Smooth muscle cell (in vitro differentiated cells): ENCODE data around the gene EGFR. TPM values are rescaled to one million over a fixed set of nuclear protein-coding genes. Genes with fewer than 3 reads are reported as not detected.

Source experiments
- DNase-seq: peaks from one replicate; lab custom pipeline; 2025; ENCODE audit not compliant: unreplicated experiment; lab: John Stamatoyannopoulos, UW
- H2AFZ ChIP-seq: fragments of 200-600 bp; sonication (generic); 2 replicates; pipeline ENCODE4 v1.6.0; 2016; ENCODE audit warnings: antibody characterized with exemption, low read depth, mild to moderate bottlenecking
- H3F3A ChIP-seq: fragments of 200-600 bp; sonication (generic); 2 replicates; pipeline ENCODE4 v1.6.0; 2017; ENCODE audit warnings: antibody characterized with exemption, low read depth
- H3K27ac ChIP-seq: fragments of 200-600 bp; sonication (generic); 2 replicates; pipeline ENCODE4 v1.5.1; 2016; ENCODE audit warnings: low read depth, mild to moderate bottlenecking
- H3K27me3 ChIP-seq: fragments of 200-600 bp; sonication (generic); 2 replicates; pipeline ENCODE4 v1.6.1; 2016; ENCODE audit warnings: low read depth, mild to moderate bottlenecking
- H3K36me3 ChIP-seq: fragments of 200-600 bp; sonication (generic); 2 replicates; pipeline ENCODE4 v1.5.1; 2016; ENCODE audit warnings: low read depth
- H3K4me1 ChIP-seq: fragments of 200-600 bp; sonication (generic); 2 replicates; pipeline ENCODE4 v1.5.1; 2016; ENCODE audit warnings: low read depth
- H3K4me2 ChIP-seq: fragments of 200-600 bp; sonication (generic); 2 replicates; pipeline ENCODE4 v1.6.0; 2016; ENCODE audit warnings: mild to moderate bottlenecking
- H3K4me3 ChIP-seq: fragments of 200-600 bp; sonication (generic); 2 replicates; pipeline ENCODE4 v1.5.1; 2016; ENCODE audit warnings: mild to moderate bottlenecking
- H3K79me2 ChIP-seq: fragments of 200-600 bp; sonication (generic); 2 replicates; pipeline ENCODE4 v1.6.0; 2016; ENCODE audit warnings: low read depth, mild to moderate bottlenecking
- H3K9ac ChIP-seq: fragments of 200-600 bp; sonication (generic); 2 replicates; pipeline ENCODE4 v1.6.0; 2016; ENCODE audit warnings: low read depth
- H3K9me3 ChIP-seq: fragments of 200-600 bp; sonication (generic); replicated peaks from 2 replicates; pipeline ENCODE4 v1.5.1; 2016; ENCODE audit warnings: low read depth
- H4K20me1 ChIP-seq: fragments of 200-600 bp; sonication (generic); 2 replicates; pipeline ENCODE4 v1.6.0; 2016; ENCODE audit warnings: low read depth
- WGBS: methylation state at CpG from one replicate; pipeline ENCODE4 v1.1.7; 2016; ENCODE audit warnings: low lambda C conversion rate; 5-methylcytosine and 5-hydroxymethylcytosine counted together
- polyA plus RNA-seq: library from polyadenylated mRNA; unstranded; fragments of >200 nt; fragmentation: Nextera tagmentation; extraction: Ambion mirVana; gene quantifications from 2 replicates; pipeline ENCODE4 v1.2.1, GENCODE V29; 2016
- total RNA-seq: library from RNA; depleted of rRNA; stranded (reverse); fragments of >200 nt; gene quantifications from 2 replicates; pipeline ENCODE4 v1.2.3, GENCODE V29; 2014
- TF ChIP-seq, protein P1 (sequence below): fragments of 200-600 bp; sonication (generic); IDR thresholded peaks from 2 replicates; pipeline ENCODE4 v1.5.1; 2017; ENCODE audit warnings: borderline replicate concordance, mild to moderate bottlenecking, antibody characterized with exemption; ENCODE audit not compliant: insufficient read depth, poor library complexity, severe bottlenecking

The EGFR gene
- total and polyA plus RNA-seq, 2 experiments from 2014 or later = 9.0 to 31.1 TPM

DNA sequence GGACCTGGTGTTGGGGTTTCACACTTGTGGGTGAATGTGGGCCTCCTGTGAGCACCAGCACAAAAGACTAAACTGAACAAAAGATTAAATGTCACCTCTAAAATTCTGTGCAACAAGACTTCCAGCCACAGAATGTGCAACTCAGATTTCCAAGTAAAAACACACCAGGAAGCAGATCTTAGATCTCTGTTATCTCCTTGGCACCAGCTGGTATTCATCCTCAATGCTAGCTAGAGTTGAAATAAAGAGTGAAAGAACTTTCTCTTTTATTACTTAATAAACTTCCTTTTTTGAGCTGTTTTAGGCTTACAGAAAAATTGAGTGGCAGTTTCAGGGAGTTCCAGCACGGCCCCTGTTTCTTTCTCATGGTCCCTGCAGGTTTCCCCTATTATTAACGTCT lies 40.2 kb downstream of the EGFR start:
- WGBS = 94% methylated on average over 2 of the region's 2 CpGs
- TF ChIP-seq, protein P1, sequence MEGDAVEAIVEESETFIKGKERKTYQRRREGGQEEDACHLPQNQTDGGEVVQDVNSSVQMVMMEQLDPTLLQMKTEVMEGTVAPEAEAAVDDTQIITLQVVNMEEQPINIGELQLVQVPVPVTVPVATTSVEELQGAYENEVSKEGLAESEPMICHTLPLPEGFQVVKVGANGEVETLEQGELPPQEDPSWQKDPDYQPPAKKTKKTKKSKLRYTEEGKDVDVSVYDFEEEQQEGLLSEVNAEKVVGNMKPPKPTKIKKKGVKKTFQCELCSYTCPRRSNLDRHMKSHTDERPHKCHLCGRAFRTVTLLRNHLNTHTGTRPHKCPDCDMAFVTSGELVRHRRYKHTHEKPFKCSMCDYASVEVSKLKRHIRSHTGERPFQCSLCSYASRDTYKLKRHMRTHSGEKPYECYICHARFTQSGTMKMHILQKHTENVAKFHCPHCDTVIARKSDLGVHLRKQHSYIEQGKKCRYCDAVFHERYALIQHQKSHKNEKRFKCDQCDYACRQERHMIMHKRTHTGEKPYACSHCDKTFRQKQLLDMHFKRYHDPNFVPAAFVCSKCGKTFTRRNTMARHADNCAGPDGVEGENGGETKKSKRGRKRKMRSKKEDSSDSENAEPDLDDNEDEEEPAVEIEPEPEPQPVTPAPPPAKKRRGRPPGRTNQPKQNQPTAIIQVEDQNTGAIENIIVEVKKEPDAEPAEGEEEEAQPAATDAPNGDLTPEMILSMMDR = no peak
- DNase-seq = no peak

DNA sequence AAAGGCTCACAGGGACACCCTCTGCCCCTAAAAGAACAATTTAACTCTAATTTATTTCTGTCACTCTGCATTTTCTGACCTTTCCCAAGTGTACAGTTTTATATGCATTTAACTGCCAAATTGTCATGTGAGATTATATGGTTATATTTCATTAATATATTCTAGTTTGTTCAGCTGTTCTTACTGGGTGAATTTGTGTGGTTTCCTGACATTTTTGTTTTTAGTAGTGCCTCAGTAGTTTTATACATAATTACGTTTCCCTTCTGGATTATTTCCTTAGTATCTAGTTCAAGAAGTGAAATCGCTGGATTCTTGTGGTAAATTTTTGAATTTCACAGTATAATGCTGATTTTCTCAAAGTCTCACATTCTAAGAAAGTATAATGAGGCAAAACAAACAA lies 41.3 kb downstream of the EGFR start:
- 100% methylated on average over 2 of the region's 2 CpGs for WGBS
- Histone ChIP-seq H3K36me3 (no peaks in the 10 kb centered on the region), H3K9me3 (no peaks in the 10 kb centered on the region), H3K4me3 (no peak overlapping the region), H3F3A (peaks cover 3% of the 10 kb centered on the region), H2AFZ (no peak overlapping the region), H4K20me1 (no peaks in the 10 kb centered on the region), H3K4me1 (peaks cover 9% of the 10 kb centered on the region), H3K27ac (no peak overlapping the region), H3K9ac (no peak overlapping the region), H3K79me2 (peaks cover 35% of the 10 kb centered on the region), H3K4me2 (no peak overlapping the region), H3K27me3 (no peaks in the 10 kb centered on the region)
- TF ChIP-seq, protein P1 = no peak
- DNase-seq = no peak

More for the DNA sequence above, 40.2 kb downstream of the EGFR start:
- H3K4me3 ChIP-seq = no peak overlapping the region
- H3K9me3 ChIP-seq = no peaks in the 10 kb centered on the region
- H3K36me3 ChIP-seq = no peaks in the 10 kb centered on the region
- H3K9ac ChIP-seq = no peak overlapping the region
- no peaks in the 10 kb centered on the region for H3K27me3 ChIP-seq
- H3K4me2 ChIP-seq = no peak overlapping the region
- H3K27ac ChIP-seq = no peak overlapping the region
- H3K4me1 ChIP-seq = peaks cover 5% of the 10 kb centered on the region
- H2AFZ ChIP-seq = no peak overlapping the region
- no peaks in the 10 kb centered on the region for H4K20me1 ChIP-seq
- peaks cover 35% of the 10 kb centered on the region for H3K79me2 ChIP-seq
- peaks cover 3% of the 10 kb centered on the region for H3F3A ChIP-seq

DNA sequence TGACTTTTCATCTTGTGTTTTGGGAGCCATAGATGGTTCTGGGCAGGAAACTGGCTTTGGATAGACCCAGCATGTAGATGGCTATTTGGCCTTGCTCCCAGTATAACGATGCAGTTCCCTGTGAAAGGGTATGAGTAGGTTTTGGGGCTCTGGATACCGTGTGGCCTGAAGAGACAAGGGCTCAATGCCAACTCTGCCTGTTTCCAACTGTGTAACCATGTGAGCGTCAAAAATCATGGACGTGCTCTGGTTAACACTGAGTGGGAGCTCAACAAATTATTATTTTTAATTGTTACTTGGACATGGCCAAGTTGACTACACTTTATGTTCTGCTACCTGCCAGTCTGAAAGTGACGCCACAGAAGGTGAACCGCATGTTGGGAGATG lies 41.8 kb downstream of the EGFR start:
- DNase-seq = no peak
- no peak overlapping the region for H3K4me3 ChIP-seq
- H3K36me3 ChIP-seq = no peaks in the 10 kb centered on the region
- H3K9me3 ChIP-seq = no peaks in the 10 kb centered on the region
- peak overlapping the region; percentile 65 for H3K4me2 ChIP-seq
- no peak overlapping the region for H2AFZ ChIP-seq
- H3K27ac ChIP-seq = peak overlapping the region; percentile 65
- H3K9ac ChIP-seq = no peak overlapping the region
- H3F3A ChIP-seq = peaks cover 5% of the 10 kb centered on the region
- H3K27me3 ChIP-seq = no peaks in the 10 kb centered on the region
- no peaks in the 10 kb centered on the region for H4K20me1 ChIP-seq
- TF ChIP-seq, protein P1 = no peak
- H3K4me1 ChIP-seq = peaks cover 14% of the 10 kb centered on the region
- H3K79me2 ChIP-seq = peaks cover 35% of the 10 kb centered on the region
- WGBS = 98% methylated on average over 6 of the region's 6 CpGs

DNA sequence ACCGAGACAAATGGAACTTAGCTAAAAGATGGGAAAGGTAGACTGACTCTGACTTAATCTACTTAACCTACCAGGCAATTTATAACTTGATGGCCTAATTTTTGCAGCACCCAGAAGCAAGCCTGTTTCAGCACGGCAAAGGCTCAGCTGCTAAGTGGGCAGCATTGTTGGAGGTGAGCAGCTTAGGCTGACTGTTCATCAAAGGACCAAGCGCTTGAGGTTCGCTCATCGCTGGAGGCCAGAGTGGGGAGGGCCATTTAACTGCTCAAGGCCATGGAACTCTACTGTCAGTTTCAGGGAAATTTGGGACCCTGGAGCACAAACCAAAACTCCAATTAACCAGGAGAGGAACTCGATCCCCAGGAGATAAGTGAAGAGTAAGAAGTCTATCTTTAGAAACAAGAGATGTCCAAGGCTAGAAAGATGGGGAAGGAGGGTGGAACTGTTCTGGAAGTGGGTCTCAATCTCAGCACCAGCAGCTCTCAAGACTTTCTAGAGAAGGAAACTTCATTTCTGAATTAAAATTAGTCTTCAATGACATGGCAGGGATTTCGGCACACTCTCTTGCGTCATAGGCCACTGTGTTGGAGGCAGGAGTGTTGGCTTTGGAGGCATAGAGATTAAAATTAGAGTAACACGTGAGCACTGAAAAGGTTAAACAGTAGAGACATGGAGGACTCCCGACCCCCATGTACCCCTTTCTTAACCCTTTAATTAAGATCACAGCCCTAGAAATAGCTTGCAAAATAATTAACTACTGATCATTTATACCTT lies 43.1 kb downstream of the EGFR start:
- H3K4me2 ChIP-seq = no peak overlapping the region
- no peak for DNase-seq
- peaks cover 24% of the 10 kb centered on the region for H3K4me1 ChIP-seq
- no peak overlapping the region for H3K9ac ChIP-seq
- H3K36me3 ChIP-seq = no peaks in the 10 kb centered on the region
- no peaks in the 10 kb centered on the region for H4K20me1 ChIP-seq
- no peak overlapping the region for H3K4me3 ChIP-seq
- H3K9me3 ChIP-seq = no peaks in the 10 kb centered on the region
- peak overlapping the region; percentile 65 for H3K27ac ChIP-seq
- peaks cover 29% of the 10 kb centered on the region for H3K79me2 ChIP-seq
- H3F3A ChIP-seq = peaks cover 5% of the 10 kb centered on the region
- no peaks in the 10 kb centered on the region for H3K27me3 ChIP-seq
- TF ChIP-seq, protein P1 = no peak
- H2AFZ ChIP-seq = no peak overlapping the region
- WGBS = 85% methylated on average over 10 of the region's 10 CpGs
